ENCODE data around the gene CELA3B. TPM values are rescaled to one million over a fixed set of nuclear protein-coding genes. Genes with fewer than 3 reads are reported as not detected.

The CELA3B gene
- total and polyA plus RNA-seq, 2 of the 13 experiments (the other 11 are each of a cell fraction or from before 2014, with no cell fraction given) = 0.34 TPM; not detected in 1

DNA sequence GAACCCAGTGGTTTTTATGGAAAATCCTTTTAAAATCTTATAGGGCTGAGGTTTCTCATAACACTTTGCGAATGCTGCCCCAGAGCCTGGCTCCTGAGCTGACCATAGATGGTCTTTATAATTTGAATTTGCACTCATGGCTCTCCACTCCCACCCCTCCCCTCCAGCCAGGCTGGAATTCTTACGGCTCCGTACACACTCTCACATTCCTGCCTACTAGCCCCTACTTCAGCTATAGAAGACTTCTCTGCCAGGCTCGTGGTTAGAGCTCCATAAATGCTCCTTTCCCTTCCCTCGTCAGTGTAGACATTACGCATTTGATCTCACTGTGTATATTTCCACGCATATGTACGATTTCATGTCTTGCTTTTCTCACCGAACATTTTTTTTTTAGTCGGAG lies 34.4 kb upstream of the CELA3B start:
- BruUV-seq (replicated peaks) = no TSS peak
- no peaks in the 10 kb centered on the region for H3K9me3 ChIP-seq (ENCODE audit: low read length)
- intact Hi-C loops (cut with micrococcal nuclease; ENCODE audit: unreplicated experiment) (no loop called here), in situ Hi-C loops (cut with HindIII; ENCODE audit: extremely low pct_ligation_motif_present, low pct_unique_long_range_greater_than_20kb) (no loop called here)
- no peak overlapping the region for H2AFZ ChIP-seq (ENCODE audit: low read length)
- TF ChIP-seq, protein P1, sequence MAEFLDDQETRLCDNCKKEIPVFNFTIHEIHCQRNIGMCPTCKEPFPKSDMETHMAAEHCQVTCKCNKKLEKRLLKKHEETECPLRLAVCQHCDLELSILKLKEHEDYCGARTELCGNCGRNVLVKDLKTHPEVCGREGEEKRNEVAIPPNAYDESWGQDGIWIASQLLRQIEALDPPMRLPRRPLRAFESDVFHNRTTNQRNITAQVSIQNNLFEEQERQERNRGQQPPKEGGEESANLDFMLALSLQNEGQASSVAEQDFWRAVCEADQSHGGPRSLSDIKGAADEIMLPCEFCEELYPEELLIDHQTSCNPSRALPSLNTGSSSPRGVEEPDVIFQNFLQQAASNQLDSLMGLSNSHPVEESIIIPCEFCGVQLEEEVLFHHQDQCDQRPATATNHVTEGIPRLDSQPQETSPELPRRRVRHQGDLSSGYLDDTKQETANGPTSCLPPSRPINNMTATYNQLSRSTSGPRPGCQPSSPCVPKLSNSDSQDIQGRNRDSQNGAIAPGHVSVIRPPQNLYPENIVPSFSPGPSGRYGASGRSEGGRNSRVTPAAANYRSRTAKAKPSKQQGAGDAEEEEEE (CRISPR knock-in tag; IDR thresholded peaks at IDR 0.05; ENCODE audit: borderline replicate concordance) = no peak
- TF ChIP-seq NCOA5 (CRISPR knock-in tag; IDR thresholded peaks at IDR 0.05) (no peak), U2AF1 (optimal IDR thresholded peaks at IDR 0.05; ENCODE audit: low read depth, low read length) (no peak), ZNF224 (CRISPR knock-in tag; IDR thresholded peaks at IDR 0.05) (no peak), ZNF431 (CRISPR knock-in tag; IDR thresholded peaks at IDR 0.05; ENCODE audit: borderline replicate concordance, low read depth) (no peak), ZNF776 (CRISPR knock-in tag; IDR thresholded peaks at IDR 0.05) (no peak)
- TF ChIP-seq, protein P2, sequence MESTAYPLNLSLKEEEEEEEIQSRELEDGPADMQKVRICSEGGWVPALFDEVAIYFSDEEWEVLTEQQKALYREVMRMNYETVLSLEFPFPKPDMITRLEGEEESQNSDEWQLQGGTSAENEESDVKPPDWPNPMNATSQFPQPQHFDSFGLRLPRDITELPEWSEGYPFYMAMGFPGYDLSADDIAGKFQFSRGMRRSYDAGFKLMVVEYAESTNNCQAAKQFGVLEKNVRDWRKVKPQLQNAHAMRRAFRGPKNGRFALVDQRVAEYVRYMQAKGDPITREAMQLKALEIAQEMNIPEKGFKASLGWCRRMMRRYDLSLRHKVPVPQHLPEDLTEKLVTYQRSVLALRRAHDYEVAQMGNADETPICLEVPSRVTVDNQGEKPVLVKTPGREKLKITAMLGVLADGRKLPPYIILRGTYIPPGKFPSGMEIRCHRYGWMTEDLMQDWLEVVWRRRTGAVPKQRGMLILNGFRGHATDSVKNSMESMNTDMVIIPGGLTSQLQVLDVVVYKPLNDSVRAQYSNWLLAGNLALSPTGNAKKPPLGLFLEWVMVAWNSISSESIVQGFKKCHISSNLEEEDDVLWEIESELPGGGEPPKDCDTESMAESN (CRISPR knock-in tag; conservative IDR thresholded peaks at IDR 0.05) = no peak
- TF ChIP-seq, protein P3, sequence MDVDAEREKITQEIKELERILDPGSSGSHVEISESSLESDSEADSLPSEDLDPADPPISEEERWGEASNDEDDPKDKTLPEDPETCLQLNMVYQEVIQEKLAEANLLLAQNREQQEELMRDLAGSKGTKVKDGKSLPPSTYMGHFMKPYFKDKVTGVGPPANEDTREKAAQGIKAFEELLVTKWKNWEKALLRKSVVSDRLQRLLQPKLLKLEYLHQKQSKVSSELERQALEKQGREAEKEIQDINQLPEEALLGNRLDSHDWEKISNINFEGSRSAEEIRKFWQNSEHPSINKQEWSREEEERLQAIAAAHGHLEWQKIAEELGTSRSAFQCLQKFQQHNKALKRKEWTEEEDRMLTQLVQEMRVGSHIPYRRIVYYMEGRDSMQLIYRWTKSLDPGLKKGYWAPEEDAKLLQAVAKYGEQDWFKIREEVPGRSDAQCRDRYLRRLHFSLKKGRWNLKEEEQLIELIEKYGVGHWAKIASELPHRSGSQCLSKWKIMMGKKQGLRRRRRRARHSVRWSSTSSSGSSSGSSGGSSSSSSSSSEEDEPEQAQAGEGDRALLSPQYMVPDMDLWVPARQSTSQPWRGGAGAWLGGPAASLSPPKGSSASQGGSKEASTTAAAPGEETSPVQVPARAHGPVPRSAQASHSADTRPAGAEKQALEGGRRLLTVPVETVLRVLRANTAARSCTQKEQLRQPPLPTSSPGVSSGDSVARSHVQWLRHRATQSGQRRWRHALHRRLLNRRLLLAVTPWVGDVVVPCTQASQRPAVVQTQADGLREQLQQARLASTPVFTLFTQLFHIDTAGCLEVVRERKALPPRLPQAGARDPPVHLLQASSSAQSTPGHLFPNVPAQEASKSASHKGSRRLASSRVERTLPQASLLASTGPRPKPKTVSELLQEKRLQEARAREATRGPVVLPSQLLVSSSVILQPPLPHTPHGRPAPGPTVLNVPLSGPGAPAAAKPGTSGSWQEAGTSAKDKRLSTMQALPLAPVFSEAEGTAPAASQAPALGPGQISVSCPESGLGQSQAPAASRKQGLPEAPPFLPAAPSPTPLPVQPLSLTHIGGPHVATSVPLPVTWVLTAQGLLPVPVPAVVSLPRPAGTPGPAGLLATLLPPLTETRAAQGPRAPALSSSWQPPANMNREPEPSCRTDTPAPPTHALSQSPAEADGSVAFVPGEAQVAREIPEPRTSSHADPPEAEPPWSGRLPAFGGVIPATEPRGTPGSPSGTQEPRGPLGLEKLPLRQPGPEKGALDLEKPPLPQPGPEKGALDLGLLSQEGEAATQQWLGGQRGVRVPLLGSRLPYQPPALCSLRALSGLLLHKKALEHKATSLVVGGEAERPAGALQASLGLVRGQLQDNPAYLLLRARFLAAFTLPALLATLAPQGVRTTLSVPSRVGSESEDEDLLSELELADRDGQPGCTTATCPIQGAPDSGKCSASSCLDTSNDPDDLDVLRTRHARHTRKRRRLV (CRISPR knock-in tag; IDR thresholded peaks at IDR 0.05) = no peak
- TF ChIP-seq, protein P4, sequence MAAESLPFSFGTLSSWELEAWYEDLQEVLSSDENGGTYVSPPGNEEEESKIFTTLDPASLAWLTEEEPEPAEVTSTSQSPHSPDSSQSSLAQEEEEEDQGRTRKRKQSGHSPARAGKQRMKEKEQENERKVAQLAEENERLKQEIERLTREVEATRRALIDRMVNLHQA (CRISPR knock-in tag; IDR thresholded peaks at IDR 0.05) = no peak
- peak overlapping the region; percentile 36; the same call in 1 of the 2 replicates for H3K4me2 ChIP-seq (ENCODE audit: low read depth, low read length)
- FAIRE-seq (no peak), DNase-seq (ENCODE audit: low spot score) (no peak), ATAC-seq (peak; percentile 18; the same call in 1 of the 3 replicates)
- no peaks in the 10 kb centered on the region for H3K79me2 ChIP-seq (ENCODE audit: insufficient read depth, low read length)
- ChIA-PET POLR2A (no interaction called here), CTCF (ENCODE audit: low intra/inter-chr PET ratio, low total read pairs) (no interaction called here)
- H3K27ac ChIP-seq (ENCODE audit: extremely low read length, insufficient read depth, low read length) = no peak overlapping the region
- no peak overlapping the region for H3K4me3 ChIP-seq (replicated peaks in 1 of 3; ENCODE audit: insufficient read depth in 1 of 3, low read depth in 2 of 3, low read length in 3 of 3)
- H4K20me1 ChIP-seq (ENCODE audit: insufficient read depth, low read length) = no peaks in the 10 kb centered on the region
- H3K27me3 ChIP-seq (ENCODE audit: control insufficient read depth in 1 of 2, insufficient read depth in 2 of 2, low read length in 2 of 2) = peaks cover 3 to 16% of the 10 kb centered on the region in 2 experiments; a peak in 4 of 5 replicates
- peaks cover 79% of the 10 kb centered on the region for H3K4me1 ChIP-seq (ENCODE audit: insufficient read depth, low read length)
- 25% methylated on average over 10 of the region's 10 CpGs for WGBS (ENCODE audit: low lambda C conversion rate)
- H3K36me3 ChIP-seq (replicated peaks in 1 of 2; ENCODE audit: control insufficient read depth in 1 of 2, insufficient read depth in 2 of 2, low read length in 2 of 2) = no peaks in the 10 kb centered on the region; a peak in 1 of 5 replicates
- H3K9ac ChIP-seq (ENCODE audit: insufficient read depth, low read depth, low read length) = no peak overlapping the region

Data from HepG2 (cell line).